ENCODE measurements around the gene CDCA8.
A peak's percentile ranks its signal among the peaks of the same experiment; 100 is the strongest.

CDCA8 gene

GRCh38 chr1:37692078-37692833 is at the start of gene CDCA8:
Gene CDCA8, plus strand, starts transcription at chr1:37692516. Its CDS starts 175 bp downstream, at chr1:37692691.
- DNase-seq = peak; percentile 97

DNA sequence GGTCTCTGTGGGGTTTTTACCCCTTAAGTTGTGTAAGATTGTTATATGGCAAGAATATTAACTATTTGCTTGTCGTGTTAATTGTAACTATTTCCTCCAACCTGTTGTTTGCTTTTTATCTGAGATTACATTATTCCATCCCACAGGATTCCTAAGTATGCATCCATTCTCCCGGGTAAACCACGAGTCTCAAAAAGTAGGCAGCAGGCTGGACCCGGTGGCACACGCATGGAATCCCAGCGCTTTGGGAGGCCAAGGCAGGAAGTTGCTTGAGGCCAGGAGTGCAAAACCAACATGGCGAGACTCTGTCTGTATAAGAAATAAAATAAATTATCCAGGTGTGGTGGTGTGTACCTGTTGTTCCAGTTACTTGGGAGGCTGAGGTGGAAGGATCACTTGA is 45.0 kb upstream of the CDCA8 start:
- DNase-seq = no peak

- DNase-seq = no peak
Observed at GRCh38 chr1:37650173-37650572, 42.1 kb upstream of the CDCA8 start.

GRCh38 chr1:37650721-37651120 is 41.6 kb upstream of the CDCA8 start:
- DNase-seq = no peak

- DNase-seq = no peak
Observed at GRCh38 chr1:37651803-37652202, 40.5 kb upstream of the CDCA8 start.

DNA sequence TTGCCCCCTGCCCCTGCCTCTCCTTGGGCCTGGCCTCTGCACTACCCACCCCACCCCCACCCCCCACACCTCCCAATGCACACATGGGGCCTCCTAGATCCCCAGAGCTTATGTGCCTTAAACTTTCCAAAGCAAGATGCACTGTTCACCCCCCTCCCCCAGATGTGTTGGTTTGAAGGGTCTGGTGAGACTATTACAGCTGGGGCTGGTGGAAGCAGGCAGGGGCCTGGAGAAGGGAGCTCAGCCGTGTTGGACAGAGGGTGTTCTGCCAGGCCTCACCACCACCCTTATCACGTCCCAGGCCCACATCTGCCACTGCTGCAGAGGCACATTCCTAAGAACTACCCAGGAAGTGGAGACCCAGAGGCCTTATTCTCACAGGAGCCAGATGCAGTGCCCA is 39.3 kb upstream of the CDCA8 start:
- no peak for DNase-seq

DNA sequence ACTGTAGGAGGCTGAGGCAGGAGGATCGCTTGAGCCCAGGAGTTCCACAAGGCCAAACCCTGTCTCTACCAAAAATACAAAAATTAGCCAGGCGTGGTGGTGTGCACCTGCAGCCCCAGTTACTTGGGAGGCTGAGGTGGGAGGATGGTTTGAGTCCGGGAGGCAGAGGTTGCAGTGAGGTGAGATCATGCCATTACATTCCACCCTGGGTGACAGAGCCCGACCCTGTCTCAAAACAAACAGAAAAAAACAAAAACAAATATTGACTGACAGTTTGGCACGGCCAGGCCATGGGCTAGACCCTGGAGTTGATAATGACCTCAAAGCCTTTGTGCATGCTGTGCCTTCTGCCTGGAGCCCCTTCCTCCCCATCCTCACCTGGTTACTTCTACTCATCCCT is 38.4 kb upstream of the CDCA8 start:
- no peak for DNase-seq

- DNase-seq = no peak
Observed at GRCh38 chr1:37655274-37655673, 37.0 kb upstream of the CDCA8 start.

DNA sequence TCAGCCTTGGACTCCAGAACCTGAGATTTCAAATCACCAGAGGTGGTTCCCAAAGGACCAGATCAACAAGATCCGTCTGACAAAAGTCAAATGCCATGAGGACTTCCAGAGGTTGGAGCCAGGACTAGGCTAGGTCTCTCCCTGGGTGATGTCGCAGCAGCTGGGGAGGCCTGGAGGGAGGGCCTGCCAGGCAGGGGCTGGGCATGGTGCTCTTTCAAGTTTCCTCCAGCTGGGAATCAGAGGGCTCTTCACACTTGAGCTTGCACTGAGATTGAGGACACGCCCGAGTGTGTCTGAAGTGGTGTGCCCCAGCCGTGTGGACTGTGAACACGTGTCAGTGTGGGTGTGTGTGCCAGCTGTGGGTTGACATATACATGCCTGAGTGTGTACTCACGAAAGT is 36.3 kb upstream of the CDCA8 start:
- no peak for DNase-seq

- DNase-seq = no peak
Observed at GRCh38 chr1:37656881-37657280, 35.4 kb upstream of the CDCA8 start.

DNA sequence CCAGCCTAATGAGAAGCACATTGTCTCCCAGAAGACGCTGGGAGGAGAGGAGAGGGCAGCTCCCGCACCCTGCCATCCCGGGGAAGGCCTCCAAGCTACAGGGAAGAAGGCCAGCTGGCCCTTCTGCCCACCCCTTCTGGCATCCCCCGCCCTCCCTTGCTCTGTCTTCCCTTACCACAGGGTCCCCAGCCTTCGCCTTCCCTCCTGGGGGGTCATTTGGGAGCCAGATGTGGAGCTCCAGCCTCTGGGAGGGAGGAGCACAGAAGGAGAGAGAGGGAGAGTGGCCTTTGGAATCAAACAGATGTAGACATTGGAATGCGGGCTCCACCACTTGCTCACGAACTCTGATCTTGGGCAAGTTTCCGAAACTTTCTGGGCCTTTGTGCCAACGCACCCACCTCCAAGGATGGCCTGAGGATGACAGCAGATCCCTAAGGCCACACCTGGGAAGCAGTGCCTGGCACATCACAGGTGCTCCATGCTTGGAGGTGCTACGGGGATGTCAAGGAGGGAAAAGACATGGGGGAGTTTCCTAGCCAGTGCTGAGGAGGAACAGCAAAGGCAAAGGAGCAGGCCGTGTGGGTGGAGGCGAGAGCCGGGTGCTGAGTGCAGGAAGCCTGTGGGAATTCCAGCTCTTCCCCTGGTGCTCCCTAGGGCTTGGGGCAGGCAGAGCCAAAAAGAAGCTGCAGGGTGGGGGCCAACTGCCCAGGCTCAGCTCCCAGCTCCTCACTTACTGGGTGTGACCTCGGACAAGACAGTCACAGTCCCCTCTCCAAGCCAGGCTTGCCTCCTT is 34.5 kb upstream of the CDCA8 start:
- no peak for DNase-seq

DNA sequence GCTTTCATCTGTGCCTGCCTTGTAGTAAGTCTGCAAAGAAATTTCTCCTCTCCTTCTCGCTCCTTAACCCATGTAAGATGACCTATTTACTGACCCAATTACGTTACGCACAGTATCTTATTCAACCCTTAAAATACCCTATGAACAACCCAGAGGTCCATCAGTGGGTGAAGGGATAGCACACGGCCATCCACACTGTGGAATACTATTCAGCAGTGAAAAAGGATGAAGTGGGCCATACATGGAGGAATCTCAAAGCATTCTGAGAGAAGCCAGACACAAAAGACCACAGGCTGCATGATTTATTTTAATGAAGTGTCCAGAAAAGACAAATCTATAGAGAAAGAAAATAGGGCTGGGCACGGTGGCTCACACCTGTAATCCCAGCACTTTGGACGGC is 33.8 kb upstream of the CDCA8 start:
- no peak for DNase-seq

DNA sequence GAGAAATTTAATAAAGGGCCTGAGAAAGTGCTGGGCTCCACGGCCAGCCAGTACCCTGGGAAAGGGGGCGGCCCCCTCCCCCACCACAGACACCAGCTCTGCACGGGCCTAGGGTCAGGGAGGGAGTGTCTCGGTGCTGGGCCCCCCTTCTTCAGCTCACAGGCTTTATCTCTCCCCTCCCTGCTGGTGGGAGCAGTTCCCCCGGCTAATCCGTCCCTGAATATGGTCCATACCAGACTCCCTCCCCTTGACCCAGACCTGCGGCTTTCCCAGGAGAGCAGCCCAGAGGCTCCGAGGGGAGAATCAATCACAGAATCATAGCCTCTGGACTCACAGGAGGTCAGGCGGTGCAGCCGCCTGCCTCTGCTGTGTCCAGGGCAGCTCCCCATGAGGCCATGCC is 31.7 kb upstream of the CDCA8 start:
- DNase-seq = no peak

DNA sequence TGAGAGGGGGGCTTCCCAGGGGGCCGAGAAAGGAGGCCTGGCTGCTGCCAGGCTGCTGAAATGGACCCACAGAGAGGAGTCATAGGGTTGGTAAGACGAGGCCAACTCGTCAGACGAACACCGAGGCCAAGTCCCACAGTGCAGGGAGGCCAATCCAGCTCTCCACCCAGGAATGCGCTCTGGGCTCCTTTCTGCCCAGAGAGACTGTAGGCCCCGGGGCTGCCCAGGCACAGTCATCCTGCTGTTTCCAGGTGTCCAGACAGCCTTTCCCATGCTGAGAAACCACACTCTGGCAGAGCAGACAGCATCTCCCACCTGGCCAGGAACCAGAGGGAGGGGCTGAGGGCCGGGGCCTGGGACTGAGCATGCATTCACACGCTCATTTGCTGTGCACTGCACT is 30.9 kb upstream of the CDCA8 start:
- DNase-seq = no peak

DNA sequence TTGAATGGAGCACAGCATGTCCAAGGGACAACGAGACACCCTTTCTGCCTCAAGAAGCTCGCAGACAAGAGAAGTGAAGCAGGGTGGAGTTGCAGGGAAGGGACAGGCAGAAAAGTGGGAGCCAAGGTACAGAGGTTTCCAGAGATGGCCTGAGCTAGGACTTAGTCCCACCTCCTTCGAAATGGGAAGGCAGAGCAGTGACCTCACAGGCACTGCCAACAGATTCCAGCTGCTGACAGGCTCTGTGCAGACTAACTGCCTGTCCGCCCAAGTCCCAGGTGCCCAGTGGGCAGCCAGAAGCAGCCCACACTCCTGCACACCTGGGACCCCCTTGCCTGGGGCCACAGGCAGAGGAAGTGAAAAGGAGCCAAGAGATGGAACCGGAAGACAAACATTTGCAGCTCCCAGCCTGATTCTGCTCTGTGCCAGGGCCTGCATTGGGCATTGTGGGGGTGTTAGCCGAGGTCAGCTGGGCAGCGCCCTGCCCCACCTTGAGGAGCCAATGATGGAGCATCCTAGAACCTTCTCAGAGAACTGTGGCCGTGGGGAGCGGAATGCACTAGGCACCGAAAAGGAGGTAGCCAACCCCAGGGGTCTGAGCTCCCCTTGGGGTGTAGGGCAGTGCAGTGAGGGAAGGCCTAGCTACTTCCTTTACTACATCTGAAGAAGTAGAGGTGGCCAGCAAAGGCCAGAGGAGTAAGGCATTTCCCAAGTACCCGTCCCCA is 30.1 kb upstream of the CDCA8 start:
- DNase-seq = no peak

GRCh38 chr1:37663426-37664000 is 28.8 kb upstream of the CDCA8 start:
- DNase-seq = no peak

- no peak for DNase-seq
Observed at GRCh38 chr1:37666241-37666867, 26.0 kb upstream of the CDCA8 start.

DNA sequence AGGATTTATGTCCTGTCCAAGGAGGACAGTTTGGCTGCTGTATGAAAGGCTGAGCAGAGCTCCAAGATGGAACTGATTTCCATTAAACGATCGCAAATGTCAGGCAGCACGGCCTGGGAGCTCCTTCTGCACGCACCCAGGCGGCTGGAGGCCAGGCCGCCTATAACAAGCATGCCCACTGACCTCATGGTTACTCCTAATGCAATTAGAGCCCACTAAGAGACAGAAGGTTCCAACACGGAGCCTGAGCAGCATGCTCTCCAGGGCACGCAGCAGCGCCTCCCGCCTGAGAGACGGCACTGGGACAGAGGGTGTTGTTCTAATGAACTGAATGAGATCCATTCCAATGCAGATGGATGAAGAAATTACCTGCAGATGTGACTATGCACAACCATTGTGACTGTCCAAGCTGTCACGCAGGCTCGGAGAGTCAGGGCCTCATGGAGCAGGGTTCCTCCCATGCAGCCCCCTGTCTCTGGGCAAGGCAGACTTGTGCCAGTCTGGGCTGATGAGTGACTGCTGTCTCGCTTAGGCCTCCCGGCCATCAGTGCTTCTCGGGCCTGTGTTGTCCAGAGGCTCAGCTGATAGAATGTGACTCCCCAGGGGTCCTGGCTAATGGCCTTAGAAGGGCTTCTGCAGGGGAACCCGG is 25.2 kb upstream of the CDCA8 start:
- DNase-seq = no peak

- DNase-seq = no peak
Observed at GRCh38 chr1:37670133-37670532, 22.2 kb upstream of the CDCA8 start.

DNA sequence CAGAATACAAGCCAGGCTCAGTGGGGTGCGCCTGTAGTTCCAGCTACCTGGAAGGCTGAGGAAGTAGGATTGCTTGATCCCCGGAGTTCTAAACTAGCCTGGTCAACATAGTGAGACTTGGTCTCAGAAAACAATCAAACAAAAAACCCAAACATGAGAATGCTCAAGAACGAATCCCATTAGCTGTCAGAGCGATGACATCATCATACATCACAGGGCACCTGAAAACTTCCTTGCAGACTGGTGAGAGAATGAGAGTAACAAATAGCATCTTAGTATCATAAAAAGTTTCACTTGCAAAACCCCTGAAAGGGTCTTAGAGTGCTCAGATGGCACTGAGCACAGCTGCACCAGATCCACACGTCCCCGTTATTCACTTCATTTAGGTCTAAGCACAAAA is 21.1 kb upstream of the CDCA8 start:
- no peak for DNase-seq

DNA sequence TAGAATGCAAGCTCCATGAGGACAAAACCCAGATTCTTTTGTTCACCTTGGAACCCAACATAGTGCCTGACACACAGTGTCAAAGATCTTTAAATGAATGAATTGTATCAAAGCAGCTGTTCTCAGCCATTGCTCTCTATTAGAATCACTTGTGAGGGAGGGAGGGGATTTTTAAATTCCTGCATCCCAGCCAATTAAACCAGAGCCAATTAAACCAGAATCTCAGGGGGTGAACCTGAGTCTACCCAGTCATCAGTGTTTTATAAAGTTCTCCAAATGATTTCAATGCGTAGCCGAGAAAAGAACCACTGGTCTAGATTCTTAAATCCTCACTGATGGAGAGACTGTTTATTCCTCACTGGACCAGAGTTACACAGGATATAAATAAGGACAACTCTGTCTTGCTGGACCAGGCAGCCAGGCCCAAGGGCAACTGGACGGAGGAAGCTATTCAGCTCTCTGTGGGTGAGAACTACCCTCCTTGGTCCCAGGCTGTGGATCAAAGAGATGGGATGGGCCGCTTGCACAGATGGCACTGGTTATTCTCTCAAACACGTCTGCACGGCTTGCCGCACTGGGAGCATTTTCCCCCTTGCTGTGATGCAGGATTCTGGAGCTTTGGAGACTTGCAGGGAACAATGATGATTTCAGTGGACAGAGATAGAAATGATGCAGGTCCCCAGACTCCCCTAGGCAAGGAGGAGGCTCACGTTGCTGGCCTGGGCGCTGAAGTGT is 20.0 kb upstream of the CDCA8 start:
- DNase-seq = no peak

GRCh38 chr1:37673920-37674319 is 18.4 kb upstream of the CDCA8 start:
- no peak for DNase-seq
